WTC11 (cell line): ENCODE data around the gene SIX2. TPM values are rescaled to one million over a fixed set of nuclear protein-coding genes. Genes with fewer than 3 reads are reported as not detected.

Experiments
- ATAC-seq: fragments of 200-7000 bp; cut with Tn5 transposase; 2 replicates; pipeline ENCODE4 v1.10.0; 2021; ENCODE audit warnings: mild to moderate bottlenecking, moderate library complexity
- CTCF ChIA-PET: fragments of 300-600 bp; sonication (Branson Sonifier 250); formaldehyde crosslinking; loops from one replicate; lab custom pipeline; 2021; ENCODE audit warnings: antibody characterized with exemption; lab: Charles Lee
- POLR2A ChIA-PET: fragments of 350-600 bp; sonication (Branson Sonifier 250); formaldehyde crosslinking; loops from one replicate; lab custom pipeline; 2021; ENCODE audit warnings: antibody characterized with exemption; lab: Charles Lee
- DNase-seq: peaks from one replicate; pipeline ENCODE4 v3.0.0; 2021; ENCODE audit warnings: low spot score
- H3K27ac Mint-ChIP-seq: 2 replicates; pipeline ENCODE4 v1.8.0; 2021; ENCODE audit warnings: mixed read lengths
- H3K27me3 Mint-ChIP-seq: 2 replicates; pipeline ENCODE4 v1.8.0; 2021; ENCODE audit warnings: low read depth, mild to moderate bottlenecking, moderate library complexity, mixed read lengths
- H3K36me3 Mint-ChIP-seq: 2 replicates; pipeline ENCODE4 v1.8.0; 2021; ENCODE audit warnings: mixed read lengths
- H3K4me1 Mint-ChIP-seq: 2 replicates; pipeline ENCODE4 v1.8.0; 2022; ENCODE audit warnings: mixed read lengths
- H3K4me3 Mint-ChIP-seq: 2 replicates; pipeline ENCODE4 v1.8.0; 2021; ENCODE audit warnings: mild to moderate bottlenecking, moderate library complexity, mixed read lengths
- H3K9me3 Mint-ChIP-seq: 2 replicates; pipeline ENCODE4 v1.8.0; 2021; ENCODE audit warnings: mixed read lengths
- AFF4 ChIP-seq: sonication (generic); formaldehyde crosslinking; IDR thresholded peaks from 2 replicates; pipeline ENCODE4 v1.8.1; 2023; ENCODE audit warnings: mild to moderate bottlenecking, missing genetic modification reagents, borderline replicate concordance
- AR ChIP-seq: fragments of 250-450 bp; sonication (Bioruptor Pico); IDR thresholded peaks from 2 replicates; pipeline ENCODE4 v1.9.0; 2021; ENCODE audit warnings: mild to moderate bottlenecking
- ATF3 ChIP-seq: sonication (generic); formaldehyde crosslinking; conservative IDR thresholded peaks from 2 replicates; pipeline ENCODE4 v1.8.1; 2022; ENCODE audit warnings: mild to moderate bottlenecking, missing genetic modification reagents
- CDX4 ChIP-seq: fragments of 250-450 bp; sonication (Bioruptor Pico); IDR thresholded peaks from 2 replicates; pipeline ENCODE4 v1.9.0; 2021; ENCODE audit warnings: moderate library complexity, mild to moderate bottlenecking, inconsistent platforms, borderline replicate concordance
- EMX1 ChIP-seq: fragments of 250-450 bp; sonication (Bioruptor Pico); IDR thresholded peaks from 2 replicates; pipeline ENCODE4 v1.8.0; 2021; ENCODE audit warnings: mild to moderate bottlenecking
- FOXK1 ChIP-seq: sonication (generic); formaldehyde crosslinking; IDR thresholded peaks from 2 replicates; pipeline ENCODE4 v1.8.0; 2022; ENCODE audit warnings: mild to moderate bottlenecking, moderate library complexity, missing genetic modification reagents
- FOXP1 ChIP-seq: sonication (generic); formaldehyde crosslinking; IDR thresholded peaks from 2 replicates; pipeline ENCODE4 v1.8.0; 2022; ENCODE audit warnings: missing genetic modification reagents, mild to moderate bottlenecking, moderate library complexity, borderline replicate concordance
- FOXP4 ChIP-seq: sonication (generic); formaldehyde crosslinking; IDR thresholded peaks from 2 replicates; pipeline ENCODE4 v1.8.0; 2022; ENCODE audit warnings: mild to moderate bottlenecking, missing genetic modification reagents
- HMGXB4 ChIP-seq: sonication (generic); formaldehyde crosslinking; IDR thresholded peaks from 2 replicates; pipeline ENCODE4 v1.8.1; 2023; ENCODE audit warnings: mild to moderate bottlenecking, moderate library complexity, missing genetic modification reagents
- IRF2 ChIP-seq: sonication (generic); formaldehyde crosslinking; IDR thresholded peaks from 2 replicates; pipeline ENCODE4 v1.8.0; 2022; ENCODE audit warnings: low read depth, missing genetic modification reagents, borderline replicate concordance
- JAZF1 ChIP-seq: fragments of 250-450 bp; sonication (Bioruptor Pico); IDR thresholded peaks from 2 replicates; pipeline ENCODE4 v1.9.0; 2021; ENCODE audit warnings: moderate library complexity, mild to moderate bottlenecking, inconsistent platforms
- MLX ChIP-seq: sonication (generic); formaldehyde crosslinking; IDR thresholded peaks from 2 replicates; pipeline ENCODE4 v1.8.1; 2023; ENCODE audit warnings: mild to moderate bottlenecking, missing genetic modification reagents, moderate library complexity
- MYBL2 ChIP-seq: sonication (generic); formaldehyde crosslinking; IDR thresholded peaks from 2 replicates; pipeline ENCODE4 v1.8.1; 2023; ENCODE audit warnings: mild to moderate bottlenecking, moderate library complexity, missing genetic modification reagents
- NFE2L1 ChIP-seq: sonication (generic); formaldehyde crosslinking; IDR thresholded peaks from 2 replicates; pipeline ENCODE4 v1.8.1; 2023; ENCODE audit warnings: missing genetic modification reagents
- USF2 ChIP-seq: sonication (generic); formaldehyde crosslinking; IDR thresholded peaks from 2 replicates; pipeline ENCODE4 v1.8.1; 2023; ENCODE audit warnings: mild to moderate bottlenecking, missing genetic modification reagents, moderate library complexity
- ZBTB43 ChIP-seq: sonication (generic); formaldehyde crosslinking; IDR thresholded peaks from 2 replicates; pipeline ENCODE4 v1.8.1; 2023; ENCODE audit warnings: mild to moderate bottlenecking, missing genetic modification reagents
- ZMAT4 ChIP-seq: fragments of 250-450 bp; sonication (Bioruptor Pico); IDR thresholded peaks from 2 replicates; pipeline ENCODE4 v1.9.0; 2021; ENCODE audit warnings: mild to moderate bottlenecking
- ZNF423 ChIP-seq: fragments of 250-450 bp; sonication (Bioruptor Pico); IDR thresholded peaks from 2 replicates; pipeline ENCODE4 v2.1.2; 2022; ENCODE audit warnings: mild to moderate bottlenecking, moderate library complexity
- total RNA-seq: library from RNA; stranded (reverse); gene quantifications from 3 replicates; pipeline ENCODE4 v1.2.3, GENCODE V29; 2021

Gene SIX2
- total RNA-seq, 1 experiment from 2014 or later: 1.7 TPM

- no peaks in the 10 kb centered on the region for H3K9me3 Mint-ChIP-seq
- peak; percentile 56 for ATAC-seq
- no peaks in the 10 kb centered on the region for H3K36me3 Mint-ChIP-seq
- DNase-seq: peak; percentile 73
- TF ChIP-seq JAZF1 (CRISPR knock-in tag) (no peak), IRF2 (no peak), USF2 (CRISPR knock-in tag) (peak; percentile 42; the same call in 1 of the 2 replicates), ZNF423 (CRISPR knock-in tag) (peak; percentile 92), AR (no peak), FOXP4 (CRISPR knock-in tag) (0 out of 2 replicates have a peak, but pooled peaks have one; percentile 39)
- TF ChIP-seq, all 79 proteins: peak for 3
- H3K27ac Mint-ChIP-seq: no peak overlapping the region
- peak overlapping the region; percentile 13; the same call in 1 of the 2 replicates for H3K4me3 Mint-ChIP-seq
- ChIA-PET CTCF (interaction anchor here (0.6 to 2.3 kb wide), 18 partner anchors 9 to 1448 kb away, joined by 3 to 27 read pairs (median 4); no protein-coding TSS in a partner anchor), POLR2A (interaction anchor here (1.2 kb wide), 1 partner anchor 9 kb away, joined by 3 read pairs; no protein-coding TSS in a partner anchor)
- H3K27me3 Mint-ChIP-seq: peaks cover 2% of the 10 kb centered on the region; the same call in 1 of the 2 replicates
- peaks cover 22% of the 10 kb centered on the region for H3K4me1 Mint-ChIP-seq
These were observed 44.5 kb downstream of the SIX2 start for GRCh38 chr2:44964752-44965236.

GRCh38 chr2:44962176-44962695 lies 47.0 kb downstream of the SIX2 start:
- Mint-ChIP-seq H3K27ac (no peak overlapping the region), H3K4me3 (no peak overlapping the region), H3K36me3 (no peaks in the 10 kb centered on the region), H3K4me1 (peaks cover 18% of the 10 kb centered on the region), H3K27me3 (peaks cover 10% of the 10 kb centered on the region; the same call in 1 of the 2 replicates), H3K9me3 (no peaks in the 10 kb centered on the region)
- ChIA-PET POLR2A (no interaction called here), CTCF (interaction anchor here (0.6 to 1.0 kb wide), 3 partner anchors 11 to 695 kb away, joined by 3 to 6 read pairs (median 3); no protein-coding TSS in a partner anchor)
- ATAC-seq: no peak
- DNase-seq: no peak
- no peak for TF ChIP-seq ATF3 (CRISPR knock-in tag)
- no peak for TF ChIP-seq AFF4
- TF ChIP-seq ZBTB43 (CRISPR knock-in tag): no peak
- TF ChIP-seq CDX4 (CRISPR knock-in tag): no peak
- TF ChIP-seq NFE2L1: no peak
- TF ChIP-seq MLX (CRISPR knock-in tag): no peak
- no peak for TF ChIP-seq MYBL2 (CRISPR knock-in tag)
- TF ChIP-seq EMX1 (CRISPR knock-in tag): no peak
- no peak for TF ChIP-seq FOXK1 (CRISPR knock-in tag)
- no peak for TF ChIP-seq HMGXB4
- no peak for TF ChIP-seq FOXP1 (CRISPR knock-in tag)
- no peak for TF ChIP-seq ZMAT4 (CRISPR knock-in tag)
